GM18861 (cell line): Measurements from ENCODE around the gene EIF4E2.
A peak's percentile ranks its signal among the peaks of the same experiment; 100 is the strongest.
"Not testable (repeated sequence)": the region's sequence is repeated elsewhere in the genome, so short reads cannot be mapped to it uniquely, and the experiment has no call there.

ENCODE experiments used
- ATAC-seq: cut with Tn5 transposase; IDR thresholded peaks from one replicate; pipeline ENCODE4 v1.9.1; 2021; ENCODE audit not compliant: unreplicated experiment

EIF4E2 gene

GRCh38 chr2:232562515-232563151 lies 12.1 kb downstream of the EIF4E2 start:
- ATAC-seq, result no peak

GRCh38 chr2:232563580-232563979 lies 13.1 kb downstream of the EIF4E2 start:
- no peak for ATAC-seq

GRCh38 chr2:232567721-232568120 lies 17.2 kb downstream of the EIF4E2 start:
- ATAC-seq, result no peak

- no peak for ATAC-seq
Measured at GRCh38 chr2:232568161-232568560, 17.7 kb downstream of the EIF4E2 start.

GRCh38 chr2:232569541-232569940 lies 19.1 kb downstream of the EIF4E2 start:
- no peak for ATAC-seq

GRCh38 chr2:232570481-232570880 lies 20.0 kb downstream of the EIF4E2 start:
- not testable (repeated sequence) for ATAC-seq

GRCh38 chr2:232571026-232571474 lies 20.6 kb downstream of the EIF4E2 start:
- ATAC-seq, result no peak

- no peak for ATAC-seq
Measured at GRCh38 chr2:232573042-232573441, 22.6 kb downstream of the EIF4E2 start.

- ATAC-seq, result no peak
Measured at GRCh38 chr2:232573771-232574435, 23.4 kb downstream of the EIF4E2 start.

- ATAC-seq, result no peak
Measured at GRCh38 chr2:232574674-232575403, 24.4 kb downstream of the EIF4E2 start.

GRCh38 chr2:232575404-232575746 lies 24.9 kb downstream of the EIF4E2 start:
- ATAC-seq, result no peak

GRCh38 chr2:232576995-232577394 lies 26.5 kb downstream of the EIF4E2 start:
- no peak for ATAC-seq

- ATAC-seq, result no peak
Measured at GRCh38 chr2:232577841-232578240, 27.4 kb downstream of the EIF4E2 start.

- no peak for ATAC-seq
Measured at GRCh38 chr2:232578626-232579025, 28.1 kb downstream of the EIF4E2 start.

- no peak for ATAC-seq
Measured at GRCh38 chr2:232580648-232580981, 30.1 kb downstream of the EIF4E2 start.

- peak; percentile 53 for ATAC-seq
Measured at GRCh38 chr2:232581725-232582124, 31.2 kb downstream of the EIF4E2 start.

- ATAC-seq, result no peak
Measured at GRCh38 chr2:232584238-232584637, 33.7 kb downstream of the EIF4E2 start.

GRCh38 chr2:232586943-232587505 lies 36.5 kb downstream of the EIF4E2 start:
- ATAC-seq, result no peak

GRCh38 chr2:232587512-232587911 lies 37.0 kb downstream of the EIF4E2 start:
- no peak for ATAC-seq

- ATAC-seq, result no peak
Measured at GRCh38 chr2:232588031-232588430, 37.5 kb downstream of the EIF4E2 start.

- ATAC-seq, result no peak
Measured at GRCh38 chr2:232588680-232589585, 38.4 kb downstream of the EIF4E2 start.
